Esophagus squamous epithelium (tissue), 4 donors: Measurements from ENCODE around the gene DNAH8.

Experiments used
- CTCF ChIP-seq, 6 experiments: fragments of 450-650 bp in 4 of 6; fragments of 200-600 bp in 2 of 6; sonication (generic) in 2 of 6; IDR thresholded peaks; one replicate each; pipeline ENCODE4 v1.5.1; 2016 to 2019; ENCODE audit warnings: antibody characterized with exemption in 6 of 6, mild to moderate bottlenecking in 4 of 6, moderate library complexity in 4 of 6
- POLR2A ChIP-seq, 4 donors: fragments of 450-650 bp; IDR thresholded peaks; one replicate each; pipeline ENCODE4 v1.6.1; 2017; ENCODE audit warnings: antibody characterized with exemption in 4 of 4, mild to moderate bottlenecking in 4 of 4, moderate library complexity in 3 of 4

DNA sequence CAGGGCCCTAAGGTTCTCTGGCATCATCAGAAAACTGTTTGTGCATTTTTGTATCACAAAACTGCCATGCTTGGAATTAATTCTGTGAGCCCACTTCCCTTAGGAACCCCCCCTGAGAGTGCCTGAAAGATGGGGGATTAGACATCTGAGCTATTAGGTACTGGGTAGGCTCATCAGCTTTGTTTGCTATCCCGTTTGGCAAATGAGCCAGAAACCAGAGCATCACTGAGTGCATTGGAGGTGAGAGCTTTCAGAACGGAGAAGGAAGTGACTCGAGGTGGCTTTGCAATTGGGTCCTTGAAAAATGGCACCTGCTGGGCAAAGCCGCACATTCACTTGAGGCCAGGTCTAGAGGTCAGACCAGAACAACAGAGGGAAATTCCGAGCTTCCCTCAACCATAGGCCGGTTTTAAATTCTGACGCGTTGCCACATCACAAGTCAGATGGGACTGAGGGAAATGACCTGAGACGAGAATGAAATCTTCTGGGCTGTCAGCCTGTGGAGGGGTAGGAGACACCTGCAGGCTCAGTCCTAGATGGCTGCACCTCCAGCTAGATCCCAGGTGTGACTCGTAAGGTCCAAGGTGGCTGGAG is 325.1 kb downstream of the DNAH8 start:
- no peak for TF ChIP-seq CTCF (IDR thresholded peaks at IDR 0.05)
- no peak for TF ChIP-seq POLR2A (IDR thresholded peaks at IDR 0.05)
